EH (cell line): Measurements from ENCODE around the gene GRID1.
"Not testable (repeated sequence)": the region's sequence is repeated elsewhere in the genome, so short reads cannot be mapped to it uniquely, and the experiment has no call there.

Experiments
- DNase-seq: peaks from one replicate; pipeline ENCODE4 v3.0.0-alpha.2; 2015; ENCODE audit warnings: low read depth

GRID1 gene

DNA sequence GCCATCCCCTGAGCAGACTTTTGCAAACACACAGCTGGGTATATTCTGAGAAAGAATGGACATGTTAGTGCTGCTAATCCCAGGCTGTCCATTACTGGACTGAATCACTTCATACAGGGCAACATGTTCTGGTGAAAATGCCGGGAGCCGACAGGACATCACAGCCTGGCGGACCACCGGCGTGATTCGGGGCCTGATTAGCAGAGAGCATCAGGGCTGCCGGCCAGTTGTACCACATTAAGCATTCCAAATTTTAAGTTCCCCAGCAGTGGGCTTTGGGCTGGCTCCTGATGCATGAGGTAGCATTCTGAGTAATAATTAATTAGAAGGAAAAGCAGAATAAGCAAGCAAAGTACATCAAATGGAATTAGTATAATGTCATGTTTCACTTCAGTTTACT lies 229.0 kb downstream of the GRID1 start:
- DNase-seq: no peak

DNA sequence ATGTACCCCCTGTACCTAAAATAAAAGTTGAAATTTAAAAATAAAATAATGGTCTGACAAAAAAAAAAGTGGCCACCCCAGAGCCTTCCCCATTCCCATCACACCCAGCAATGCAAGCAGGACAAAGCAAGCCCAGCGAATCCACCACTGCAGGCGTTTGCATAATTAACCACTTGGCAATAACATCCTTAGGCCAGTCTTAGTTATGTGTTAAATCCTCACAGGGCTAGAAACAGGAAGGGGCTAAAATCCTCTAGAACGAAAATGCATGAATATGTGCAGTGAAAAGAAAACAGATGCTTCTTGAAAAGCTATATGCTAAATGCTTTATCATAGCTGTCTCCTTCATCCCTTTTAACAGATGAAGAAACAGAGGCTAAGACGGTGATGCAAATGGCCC lies 229.7 kb downstream of the GRID1 start:
- DNase-seq: no peak

DNA sequence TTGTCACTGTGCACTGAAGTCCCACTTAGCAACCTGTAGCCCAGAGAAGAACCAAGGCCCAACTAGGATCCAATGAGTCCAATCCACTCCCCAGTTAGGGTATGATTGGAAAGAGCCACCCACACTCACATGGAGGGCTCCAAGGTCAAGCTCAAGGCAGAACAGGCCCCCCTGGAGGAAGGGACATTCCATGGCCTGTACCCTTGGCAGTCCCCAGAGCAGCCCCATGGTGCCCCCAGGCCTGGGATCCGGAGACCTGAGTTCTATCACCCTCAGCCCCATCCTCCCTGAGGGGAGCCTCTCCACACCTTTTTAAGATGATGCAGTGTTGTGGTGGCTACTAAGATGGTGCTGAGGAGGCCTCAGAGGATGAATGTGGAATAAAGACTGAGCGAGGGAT lies 231.4 kb downstream of the GRID1 start:
- no peak for DNase-seq

DNA sequence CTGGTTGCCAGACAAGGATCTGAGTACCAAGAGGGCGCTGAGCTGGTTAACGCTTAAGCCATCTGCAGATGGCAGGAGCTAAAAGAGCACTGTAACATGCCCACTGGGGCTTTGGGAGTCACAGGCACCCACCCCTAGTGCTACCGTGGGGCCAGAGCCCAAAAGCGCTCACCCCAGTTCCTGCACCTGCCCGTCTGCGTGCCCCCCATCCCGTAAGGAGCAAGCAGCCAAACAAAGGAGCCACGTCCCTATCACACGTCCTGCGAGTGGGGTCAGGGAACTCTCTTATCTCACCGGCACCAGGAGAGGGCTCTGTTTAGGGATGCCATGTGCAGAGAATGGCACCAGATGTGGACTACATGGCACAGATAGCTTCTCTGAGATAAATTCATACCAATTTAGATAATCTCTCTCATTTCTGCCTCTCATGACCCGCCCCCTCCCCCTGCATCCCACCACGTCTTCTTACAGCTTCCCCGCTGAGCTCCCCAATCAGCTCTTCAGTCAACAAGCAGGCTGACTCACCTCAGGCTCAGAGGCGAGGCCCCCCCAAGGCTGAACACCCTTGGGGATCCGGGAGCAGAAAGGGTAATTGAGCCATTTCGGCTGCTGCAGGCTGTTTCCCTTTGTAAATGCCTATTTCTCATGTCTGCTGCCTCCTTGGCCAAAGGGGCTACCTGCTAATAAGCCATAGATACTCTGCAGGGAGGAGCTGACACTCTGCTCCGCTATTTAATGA lies 235.7 kb downstream of the GRID1 start:
- DNase-seq: no peak

DNA sequence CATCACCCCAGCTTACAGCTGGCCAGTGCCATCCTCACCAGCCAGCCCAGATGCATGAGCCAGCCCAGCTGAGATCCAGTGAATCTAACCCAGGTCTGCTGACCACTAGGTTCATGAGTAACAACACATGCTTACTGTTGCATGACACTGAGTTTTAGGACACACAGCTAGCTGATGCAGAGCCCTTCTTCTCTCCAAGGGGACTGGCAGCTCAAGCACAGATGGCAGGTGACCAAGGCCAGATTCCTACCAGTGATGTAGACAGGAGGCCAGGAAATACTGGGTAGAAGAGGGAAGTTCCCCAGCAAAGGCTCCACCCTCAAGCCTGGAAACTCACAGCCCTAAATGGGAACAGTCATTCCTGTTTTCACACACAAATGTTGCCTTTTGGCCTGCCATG lies 236.6 kb downstream of the GRID1 start:
- no peak for DNase-seq

DNA sequence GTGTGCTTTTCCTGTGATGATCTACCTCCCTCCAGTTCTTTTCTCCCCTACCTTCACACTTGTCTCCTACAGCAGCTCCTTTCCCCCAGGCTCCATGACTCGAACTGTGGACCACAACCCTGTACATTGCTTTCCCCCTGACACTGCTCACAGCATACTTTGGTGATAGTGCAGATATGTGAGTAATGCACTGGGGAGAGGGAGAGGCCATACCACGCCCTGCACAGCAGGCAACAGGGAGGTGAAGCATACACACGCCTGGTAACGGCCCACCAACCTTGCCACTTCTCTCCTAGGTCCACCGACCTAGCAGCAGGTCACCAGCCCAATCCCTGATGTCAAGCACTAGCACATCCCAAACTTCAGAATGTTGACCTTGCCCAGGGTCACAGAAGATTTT lies 238.2 kb downstream of the GRID1 start:
- DNase-seq: no peak

DNA sequence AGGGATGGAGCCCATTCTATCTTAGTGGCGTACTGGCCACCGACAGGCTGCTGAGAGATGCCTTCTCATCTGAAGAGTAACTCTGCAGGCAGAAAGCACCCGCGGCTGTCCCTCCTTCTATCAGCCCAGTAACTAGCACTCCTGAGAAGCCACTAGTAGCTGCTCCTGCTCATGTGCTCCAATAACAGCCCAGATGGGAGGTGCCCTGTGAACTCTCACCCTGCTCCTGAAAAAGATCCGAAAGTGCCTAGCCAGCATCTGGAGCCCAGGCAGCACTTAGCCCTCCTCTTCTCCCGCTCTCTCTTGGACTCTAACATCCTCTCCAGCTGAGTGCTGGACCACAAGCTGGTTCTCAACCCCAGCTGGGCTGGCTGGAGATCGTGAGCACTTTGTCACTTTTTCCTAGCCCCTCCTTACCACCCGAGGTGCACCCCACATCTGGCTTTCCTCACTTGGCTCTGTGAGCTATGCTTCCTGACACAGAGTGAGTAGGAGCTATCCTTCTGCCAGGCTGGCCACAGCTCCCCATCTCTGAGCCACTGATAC lies 239.2 kb downstream of the GRID1 start:
- DNase-seq: no peak

DNA sequence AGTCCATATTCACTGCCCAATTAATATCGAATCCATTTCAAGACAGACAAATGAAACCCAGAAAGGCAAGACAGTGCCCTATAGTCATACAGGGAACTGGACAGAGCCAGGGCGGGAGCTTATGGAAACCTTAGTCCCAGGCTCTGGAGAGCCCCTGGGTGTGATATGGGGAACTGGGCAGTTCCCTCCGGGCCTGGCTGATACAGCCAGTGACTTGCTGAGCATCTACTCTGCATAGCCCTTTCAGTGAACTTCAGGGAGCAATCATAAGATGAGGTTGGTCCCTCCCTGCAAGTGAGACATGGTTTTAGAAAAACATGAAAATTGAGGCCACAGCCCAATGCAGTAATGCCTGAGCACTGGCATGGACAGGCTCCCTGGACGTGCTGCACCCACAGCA lies 241.9 kb downstream of the GRID1 start:
- DNase-seq: no peak

DNA sequence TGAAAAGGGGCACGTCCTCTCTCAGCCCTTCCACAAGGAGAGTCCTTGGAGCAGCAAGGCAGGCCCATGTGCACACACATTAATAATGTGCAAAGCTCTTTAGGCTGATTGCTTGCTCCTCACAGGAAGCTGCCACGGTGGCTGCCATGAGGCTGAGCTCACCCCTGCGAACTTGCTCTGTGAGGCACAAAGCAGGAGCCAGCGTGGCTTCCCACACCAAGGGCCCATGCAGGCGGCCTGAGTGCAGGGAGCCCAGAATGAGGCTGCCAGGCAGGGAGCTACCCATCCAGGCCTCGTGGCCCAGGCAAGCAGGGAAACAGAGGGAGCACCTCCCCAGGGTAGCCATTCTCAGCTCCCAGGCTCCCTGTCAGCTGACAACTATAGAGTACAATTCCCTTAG lies 242.9 kb downstream of the GRID1 start:
- DNase-seq: no peak

DNA sequence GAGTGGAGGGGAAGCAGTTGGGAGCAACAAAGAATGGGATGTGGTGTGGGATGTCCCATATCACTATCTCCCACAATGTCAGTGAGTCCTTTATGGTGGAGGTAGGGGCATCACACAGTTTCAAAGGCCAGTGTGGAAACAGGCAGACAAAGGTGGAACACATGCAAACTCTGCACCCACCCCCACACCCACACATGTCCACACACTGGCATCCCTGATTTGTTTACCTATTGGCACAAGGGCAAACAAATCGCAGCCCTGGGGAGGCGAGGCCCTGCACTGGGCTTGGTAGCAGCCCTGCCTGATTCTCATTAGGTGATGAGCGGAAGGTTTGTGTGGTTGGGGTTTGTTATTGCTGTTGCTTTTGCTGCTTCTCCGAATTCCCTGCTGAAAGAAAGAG lies 243.3 kb downstream of the GRID1 start:
- no peak for DNase-seq

DNA sequence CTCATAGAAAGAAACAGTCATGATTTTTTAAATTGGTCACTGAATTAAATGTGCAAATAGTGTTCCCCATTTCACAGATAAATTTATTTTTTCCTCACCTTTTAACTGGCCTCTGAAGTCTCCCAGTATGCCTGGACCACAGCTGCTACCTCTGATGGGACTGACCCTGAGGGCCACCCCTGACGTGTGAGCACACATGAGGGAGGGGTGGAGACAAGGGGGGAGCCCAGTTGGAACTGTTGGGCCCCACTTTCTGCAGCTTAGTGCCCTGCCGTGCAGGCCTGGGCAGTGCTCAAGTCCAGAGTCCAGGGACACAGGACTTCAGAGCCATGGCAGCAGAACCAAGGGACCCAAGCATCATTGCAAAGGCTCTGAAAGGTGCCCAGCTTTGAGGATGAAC lies 243.9 kb downstream of the GRID1 start:
- no peak for DNase-seq

DNA sequence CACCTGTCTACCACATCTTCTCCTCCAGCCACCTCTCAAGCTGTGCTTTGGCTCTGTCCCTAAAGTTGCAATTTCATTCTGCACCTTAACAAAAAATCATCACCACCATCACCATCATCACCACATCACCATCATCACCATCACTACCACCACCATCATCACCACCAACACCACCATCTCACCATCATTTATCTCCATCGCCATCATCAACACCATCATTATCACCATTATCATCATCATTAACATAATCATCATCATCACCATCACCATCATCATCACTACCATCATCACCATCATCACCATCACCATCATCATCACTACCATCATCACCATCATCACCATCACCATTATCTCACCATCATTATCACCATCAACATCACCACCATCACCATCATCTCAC lies 245.4 kb downstream of the GRID1 start:
- DNase-seq: no peak

DNA sequence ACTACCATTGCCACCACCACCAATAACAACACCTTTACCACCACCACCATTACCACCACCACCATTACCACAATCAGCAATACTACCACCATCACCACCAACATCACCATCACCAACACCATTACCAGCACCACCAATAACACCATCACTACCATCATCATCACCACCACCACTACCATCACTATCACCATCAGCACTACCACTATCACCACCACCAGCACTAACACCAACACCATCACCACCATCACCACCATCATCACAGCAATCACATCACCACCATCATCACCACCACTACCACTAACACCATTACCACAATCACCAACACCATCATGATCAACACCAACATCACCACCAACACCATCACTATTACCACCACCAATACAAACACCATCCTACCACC lies 249.5 kb downstream of the GRID1 start:
- no peak for DNase-seq

DNA sequence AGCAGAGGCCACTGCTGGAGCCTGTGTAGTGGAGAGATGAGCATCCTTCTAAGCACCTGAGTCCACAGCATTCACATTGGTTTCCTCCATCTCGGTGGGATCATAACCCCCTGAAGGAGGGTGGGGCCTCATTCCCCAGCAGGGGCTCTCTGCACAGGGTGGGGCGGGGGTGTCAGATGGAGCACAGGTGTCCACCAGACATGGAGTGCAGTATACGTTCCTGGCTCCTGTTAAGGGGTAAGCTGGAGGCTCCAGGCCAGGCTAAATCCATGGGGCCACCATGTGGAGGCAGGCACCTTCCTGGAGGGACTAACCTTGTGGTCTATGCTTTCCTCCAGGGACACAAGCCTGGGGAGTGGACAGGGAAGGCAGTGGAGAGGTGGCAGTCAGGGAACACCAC lies 252.6 kb downstream of the GRID1 start:
- no peak for DNase-seq

DNA sequence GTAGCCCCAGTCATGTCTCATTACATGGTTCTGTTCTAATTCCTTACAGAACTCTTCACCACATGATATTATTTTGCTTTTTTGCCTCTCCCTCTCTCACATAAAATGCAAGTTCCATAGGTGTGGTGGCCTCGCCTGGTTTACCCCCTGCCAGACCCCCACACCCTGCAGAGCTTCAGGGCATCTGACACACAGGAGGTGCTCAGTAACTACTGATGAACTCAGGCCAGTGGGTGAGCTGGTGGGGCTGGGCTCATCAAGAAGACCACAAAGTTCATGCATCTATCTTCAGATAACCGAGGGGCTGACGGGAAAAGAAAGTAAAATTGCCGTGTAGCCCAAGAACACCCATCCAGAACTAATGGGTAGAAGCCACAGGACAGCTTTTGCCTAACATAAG lies 253.1 kb downstream of the GRID1 start:
- no peak for DNase-seq

DNA sequence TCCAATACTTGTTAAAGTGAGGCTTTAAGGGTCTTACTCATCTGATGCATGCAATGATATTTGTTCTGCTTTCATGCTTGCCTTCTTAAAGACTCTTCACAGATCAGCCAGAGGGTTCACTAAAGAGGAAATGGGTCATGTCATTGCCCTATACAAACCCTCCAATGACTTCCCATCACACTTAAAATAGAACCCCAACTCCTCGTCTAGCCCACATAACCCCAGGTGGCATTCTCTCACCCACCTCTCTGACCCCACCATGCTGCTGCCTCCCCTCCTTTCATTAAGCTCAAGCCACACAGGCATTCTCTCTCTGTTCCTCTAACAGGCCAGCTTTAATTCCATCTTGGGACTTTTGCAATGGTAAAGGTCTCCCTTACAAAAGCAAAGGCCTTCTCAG lies 253.6 kb downstream of the GRID1 start:
- no peak for DNase-seq

DNA sequence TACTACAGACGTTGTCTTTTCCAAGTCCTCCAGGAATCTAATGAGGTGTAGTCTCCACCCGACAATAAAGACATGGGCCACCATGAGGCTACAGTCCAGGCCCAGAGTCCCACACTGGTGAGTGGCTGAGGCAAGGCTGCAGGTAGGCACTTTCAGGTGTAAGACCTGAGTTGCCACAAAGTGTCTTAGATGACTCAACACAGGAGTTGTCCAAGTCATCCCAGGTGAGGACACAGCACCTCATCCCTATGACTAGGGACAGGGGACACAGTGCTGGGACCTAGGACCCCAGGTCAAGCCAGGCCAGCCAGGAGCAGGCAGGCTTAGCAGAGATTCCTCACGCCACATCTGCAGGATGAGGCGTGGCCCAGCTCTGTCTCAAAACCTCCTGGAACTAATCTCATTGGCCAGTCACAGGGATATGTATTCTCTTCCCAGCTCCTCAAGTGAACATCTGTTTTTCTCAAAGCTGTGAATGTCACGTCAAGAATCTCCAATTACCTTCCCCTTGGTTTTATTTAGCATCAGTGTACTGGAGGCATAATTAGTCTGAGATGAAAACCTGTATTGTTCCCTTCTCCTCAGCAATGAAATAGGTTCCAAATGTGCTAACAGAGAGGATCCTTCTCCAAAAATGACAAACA lies 254.6 kb downstream of the GRID1 start:
- DNase-seq: no peak

DNA sequence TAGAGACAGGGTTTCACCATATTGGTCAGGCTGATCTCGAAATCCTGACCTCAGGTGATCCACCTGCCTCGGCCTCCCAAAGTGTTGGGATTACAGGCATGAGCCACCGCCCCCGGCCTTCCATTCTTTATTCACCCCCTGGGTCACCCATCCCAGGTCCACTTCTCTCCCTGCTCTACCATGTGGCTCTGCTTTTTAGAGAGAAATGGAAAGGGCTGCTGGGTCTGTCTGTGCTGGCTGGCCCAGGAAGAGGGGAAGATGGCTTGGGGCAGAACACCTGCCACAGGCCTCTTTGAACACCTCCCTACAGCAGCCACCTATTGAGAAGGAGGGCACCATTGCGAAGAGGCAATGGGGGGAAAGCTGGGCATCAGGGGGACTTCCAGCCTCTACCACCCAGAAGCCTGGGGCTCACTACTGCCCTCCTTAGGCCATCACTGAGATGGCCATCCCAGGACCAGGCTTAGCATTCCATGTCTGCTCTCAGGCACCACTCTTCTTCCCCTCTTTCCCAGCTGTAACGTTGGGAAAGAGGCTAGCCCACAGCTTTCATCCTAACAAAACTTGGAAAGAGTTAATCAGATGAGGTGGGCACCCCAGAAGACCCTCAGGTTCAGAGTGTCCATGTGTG lies 256.3 kb downstream of the GRID1 start:
- no peak for DNase-seq

DNA sequence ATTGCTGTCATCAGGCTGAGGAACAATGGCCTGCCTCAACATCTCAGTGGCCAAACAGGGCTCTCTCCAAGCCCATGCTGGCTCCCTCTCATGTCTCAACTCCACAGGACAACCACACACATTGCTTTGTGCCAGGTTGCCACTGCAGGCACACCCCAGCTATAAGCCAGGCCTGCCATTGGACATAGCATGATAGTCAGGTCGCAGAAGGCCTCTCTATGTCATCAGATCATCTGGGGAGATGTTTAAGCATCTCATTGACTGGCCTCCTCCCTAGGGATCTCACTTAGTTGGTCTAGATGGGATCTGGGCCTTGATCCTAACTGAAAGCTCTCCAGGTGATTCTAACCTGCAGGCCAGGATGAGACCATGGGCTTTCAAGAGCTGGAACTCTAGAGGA lies 257.2 kb downstream of the GRID1 start:
- DNase-seq: no peak

DNA sequence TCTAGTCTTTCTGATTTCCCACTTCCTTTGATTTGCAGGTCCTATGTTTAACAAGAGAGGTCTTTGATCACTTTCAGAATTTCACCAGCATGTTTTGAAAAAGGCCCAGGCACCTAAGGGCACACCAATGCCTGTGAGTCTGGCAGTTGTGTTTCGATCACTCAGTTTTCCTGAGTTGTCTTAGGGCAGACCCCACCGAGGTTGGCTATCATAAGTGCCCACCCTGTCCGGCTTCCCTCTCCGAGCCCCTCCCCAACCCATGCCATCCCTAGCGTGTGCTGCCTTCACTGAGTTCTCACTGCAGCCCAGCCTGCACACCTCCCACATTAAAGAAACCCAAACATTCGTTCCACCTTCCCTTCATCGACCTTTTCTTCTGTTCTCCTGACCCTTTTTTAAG lies 257.9 kb downstream of the GRID1 start:
- DNase-seq: no peak

DNA sequence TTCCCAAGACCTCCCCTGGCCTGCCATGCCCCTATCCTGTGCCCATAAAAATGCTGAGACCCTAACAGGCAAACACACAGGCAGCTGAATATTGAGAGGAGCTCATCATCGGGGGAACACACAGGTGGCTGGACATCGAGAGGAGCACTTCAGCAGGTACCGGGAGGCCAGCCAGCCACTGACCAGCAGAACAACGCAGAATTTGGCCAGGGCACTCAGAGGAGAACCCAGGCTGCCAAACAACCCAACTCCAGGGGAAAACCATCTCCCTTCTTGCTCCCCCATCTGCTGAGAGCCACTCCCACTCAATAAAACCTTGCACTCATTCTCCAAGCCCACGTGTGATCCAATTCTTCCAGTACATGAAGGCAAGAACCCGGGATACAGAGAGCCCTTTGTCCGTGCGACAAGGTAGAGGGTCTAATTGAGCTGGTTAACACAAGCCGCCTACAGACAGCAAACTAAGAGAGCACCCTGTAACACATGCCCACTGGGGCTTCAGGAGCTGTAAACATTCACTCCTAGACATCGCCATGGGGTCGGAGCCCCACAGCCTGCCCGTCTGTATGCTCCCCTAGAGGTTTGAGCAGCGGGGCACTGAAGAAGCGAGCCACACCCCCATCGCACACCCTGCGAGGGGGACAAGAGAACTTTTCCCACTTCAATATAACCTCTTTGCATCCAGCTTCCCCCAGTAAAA lies 258.8 kb downstream of the GRID1 start:
- DNase-seq: not testable (repeated sequence)

DNA sequence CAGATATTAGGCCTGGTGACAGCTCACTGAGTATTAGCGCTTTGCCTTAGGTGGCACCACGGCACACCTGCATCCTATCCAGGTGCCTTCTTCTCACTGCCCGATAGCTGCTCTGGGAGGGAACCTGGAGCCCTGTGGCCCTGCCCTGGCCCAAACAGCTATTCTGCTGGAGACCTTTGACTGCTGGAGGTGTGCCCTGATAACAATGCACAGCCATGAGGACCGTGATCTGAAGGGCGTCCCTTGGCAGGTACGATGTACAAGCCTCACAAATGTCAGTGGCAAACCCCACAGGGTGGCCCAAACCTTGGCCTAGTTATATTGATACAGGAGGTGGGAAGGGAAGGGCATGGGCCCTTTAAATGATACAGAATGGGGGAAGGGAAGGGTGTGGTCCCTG lies 259.5 kb downstream of the GRID1 start:
- no peak for DNase-seq

DNA sequence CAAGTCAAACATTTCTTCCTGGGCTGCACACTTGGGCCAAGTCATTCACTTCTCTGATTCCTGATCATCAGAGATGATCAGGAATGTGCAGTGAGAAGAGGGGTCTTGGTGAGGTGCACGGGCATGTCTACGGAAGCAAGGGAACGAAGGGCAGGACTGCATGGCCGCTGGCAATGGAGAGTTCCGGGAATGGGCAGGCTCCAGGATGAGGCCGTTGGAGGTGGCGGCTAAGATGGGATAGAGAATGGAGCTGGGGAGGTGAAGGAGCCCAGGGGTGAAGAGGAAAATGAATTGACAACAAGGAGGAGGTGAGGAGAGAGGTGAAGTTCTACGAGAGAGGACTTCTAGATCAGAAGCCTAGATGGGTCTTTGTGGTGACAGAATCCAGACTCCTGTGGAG lies 260.0 kb downstream of the GRID1 start:
- no peak for DNase-seq
